Fibroblast of gingiva (primary cell): Measurements from ENCODE around the gene EPHA3.

Experiments
- DNase-seq: peaks from one replicate; pipeline ENCODE4 v3.0.0-alpha.2; 2011; ENCODE audit warnings: low read depth

Gene EPHA3

DNA sequence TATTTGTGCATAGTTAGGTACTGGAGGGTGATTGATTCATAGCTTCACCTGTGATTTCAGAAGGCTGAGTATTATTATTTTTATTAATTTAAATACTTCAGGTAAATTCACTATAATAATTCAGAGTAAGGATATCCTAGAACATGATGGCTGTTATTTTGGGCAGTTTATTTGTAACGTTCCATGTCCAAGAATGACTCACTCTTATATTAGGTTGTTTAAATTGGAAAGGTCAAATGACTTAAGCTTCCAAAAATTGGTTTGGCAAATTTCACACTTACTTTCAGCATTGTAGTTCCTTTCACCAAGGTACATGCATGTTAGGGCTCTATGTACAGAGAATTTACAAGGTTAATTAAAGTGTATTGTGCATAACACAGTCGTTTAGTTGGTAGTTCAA is 120.2 kb downstream of the EPHA3 start:
- DNase-seq, result peak; percentile 27

DNA sequence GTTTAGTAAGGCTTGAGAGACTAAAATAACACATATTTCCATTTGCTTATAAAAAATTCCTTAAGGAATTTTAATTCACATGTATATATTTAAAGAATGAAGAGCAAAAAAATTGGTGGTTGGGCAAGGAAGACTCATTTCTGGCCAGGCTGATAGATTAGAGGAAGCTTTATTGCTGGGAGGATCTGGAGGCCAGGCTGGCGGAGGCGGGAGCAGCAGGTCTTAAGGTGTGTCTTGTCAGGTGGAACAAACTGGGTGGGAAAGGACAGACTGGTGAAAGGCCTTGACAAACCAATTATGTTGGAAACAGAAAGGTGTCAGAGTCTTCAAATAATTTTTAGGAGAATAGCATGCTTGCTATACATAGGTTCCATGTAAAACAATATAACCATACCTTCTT is 124.7 kb downstream of the EPHA3 start:
- no peak for DNase-seq

DNA sequence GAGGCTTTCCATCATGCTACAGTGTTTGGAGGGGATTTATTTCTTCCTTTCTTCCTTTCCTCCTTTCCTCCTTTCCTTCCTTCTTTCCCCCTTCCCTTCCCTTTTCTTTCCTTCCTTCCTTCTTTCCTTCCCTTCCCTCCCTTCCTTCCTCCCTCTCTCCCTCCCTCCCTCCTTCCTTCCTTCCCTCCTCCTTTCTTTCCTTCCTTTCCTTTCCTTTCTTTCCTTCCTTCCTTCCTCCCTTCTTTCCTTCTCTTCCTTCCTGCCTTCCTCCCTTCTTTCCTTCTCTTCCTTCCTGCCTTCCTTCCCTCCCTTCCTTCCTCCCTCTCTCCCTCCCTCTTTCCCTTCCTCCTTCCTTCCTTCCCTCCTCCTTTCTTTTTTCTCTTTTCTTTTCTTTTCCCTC is 127.2 kb downstream of the EPHA3 start:
- no peak for DNase-seq

DNA sequence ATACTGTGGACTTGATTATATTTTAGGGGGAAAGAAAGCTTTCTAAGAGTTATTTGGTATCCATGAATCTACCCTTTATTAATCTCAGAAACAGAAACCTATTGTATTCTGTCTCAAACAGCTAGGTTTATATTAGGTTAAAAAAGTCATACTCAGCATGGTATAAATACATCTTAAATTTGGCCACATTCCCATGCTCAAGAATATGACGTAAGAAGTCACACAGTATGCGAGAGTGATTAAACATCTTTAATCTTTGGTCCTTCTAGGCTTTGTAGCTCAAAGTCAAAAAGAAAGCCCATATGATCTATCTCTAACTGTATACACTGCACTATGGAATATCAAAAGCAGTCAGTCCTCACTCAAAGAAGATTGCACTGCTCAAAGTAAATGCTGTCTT is 131.4 kb downstream of the EPHA3 start:
- no peak for DNase-seq

DNA sequence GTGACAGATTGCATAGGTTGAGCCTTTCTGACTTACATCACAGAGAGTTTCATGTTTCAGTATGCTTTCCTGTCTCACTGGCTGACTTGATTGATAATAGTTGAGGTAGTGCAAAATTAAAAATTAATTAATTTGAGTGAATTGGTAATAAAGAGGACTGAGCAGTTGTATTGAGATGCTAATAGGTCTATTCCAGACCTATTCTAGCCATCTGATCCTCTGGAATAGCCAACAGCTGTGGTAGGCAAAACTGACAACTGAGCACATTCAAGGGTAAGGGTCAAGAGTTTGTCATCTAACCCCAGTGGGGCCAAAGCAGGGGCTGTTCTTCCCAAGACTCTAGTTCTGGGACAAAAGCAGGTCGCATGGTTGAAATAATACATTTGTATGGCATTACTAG is 132.4 kb downstream of the EPHA3 start:
- no peak for DNase-seq

DNA sequence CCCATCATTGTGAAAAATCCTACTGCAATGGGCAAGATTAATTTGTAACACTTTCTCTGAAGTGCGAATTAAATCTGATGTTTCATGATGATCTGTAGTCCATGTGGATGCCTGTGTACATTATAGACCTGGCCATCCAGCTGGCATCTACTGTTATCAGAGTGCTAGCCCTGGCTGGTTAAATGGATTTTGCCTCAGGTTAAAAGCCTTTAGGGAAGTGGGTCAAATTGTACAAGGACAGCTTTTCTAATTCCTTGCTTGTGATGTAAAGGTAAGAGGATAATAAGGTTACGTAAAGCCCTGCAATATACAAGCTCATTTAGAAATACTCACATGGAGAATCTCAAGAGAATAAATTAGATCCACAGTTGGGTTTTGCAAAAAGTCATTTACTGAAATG is 138.2 kb downstream of the EPHA3 start:
- no peak for DNase-seq

DNA sequence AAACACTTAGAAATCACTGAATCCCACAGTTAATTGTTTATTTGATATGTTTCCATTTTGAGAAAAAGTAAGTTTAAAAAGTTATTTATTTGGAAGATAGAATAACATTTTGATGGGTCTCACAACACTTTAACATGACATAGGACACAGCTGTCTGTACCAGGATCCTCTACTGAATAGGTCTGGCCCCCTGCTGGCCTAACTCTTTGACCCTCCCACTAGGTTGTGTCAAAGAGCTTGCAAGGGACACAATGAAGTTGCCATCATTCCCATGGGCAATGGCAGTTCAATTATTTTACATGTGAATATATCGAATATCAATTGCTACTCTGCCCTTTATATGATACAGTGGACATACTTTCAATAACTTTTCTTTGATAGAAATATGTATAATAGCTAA is 138.9 kb downstream of the EPHA3 start:
- no peak for DNase-seq

DNA sequence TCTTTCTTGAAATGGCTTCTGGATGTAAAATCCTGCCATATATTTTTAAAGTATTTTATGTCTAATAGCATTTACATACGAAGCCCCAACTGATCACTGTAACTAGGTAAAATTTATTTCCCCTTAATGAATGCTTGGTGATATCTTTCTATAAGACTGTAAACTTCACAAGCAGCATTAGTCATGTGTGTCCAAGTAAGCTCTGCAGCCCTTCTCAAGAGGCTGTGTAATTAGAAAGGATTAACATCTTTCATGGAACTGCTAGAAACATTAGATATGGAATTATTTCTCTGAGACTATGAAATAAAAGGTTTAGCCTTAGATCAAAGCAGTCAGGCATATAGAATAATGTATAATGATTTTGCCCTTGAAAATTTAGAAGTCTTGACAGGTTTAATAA is 143.3 kb downstream of the EPHA3 start:
- DNase-seq, result no peak

DNA sequence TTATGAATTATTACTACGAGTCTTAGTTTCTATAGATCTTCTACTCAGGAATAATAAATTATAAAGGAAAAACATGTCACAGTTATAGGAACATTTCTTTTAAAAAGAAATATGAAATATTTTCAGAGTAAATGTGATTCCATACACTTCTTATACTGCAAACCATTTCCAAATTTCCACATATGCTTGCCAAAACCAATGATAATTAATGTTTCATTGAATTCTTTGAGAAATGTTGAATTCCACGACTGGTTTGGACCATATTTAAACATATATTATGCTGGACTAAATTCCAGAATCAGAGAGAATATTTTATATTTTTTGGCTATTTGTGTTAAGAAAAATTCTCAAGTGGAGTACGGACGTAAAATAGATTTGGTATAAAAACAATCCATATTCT is 144.6 kb downstream of the EPHA3 start:
- DNase-seq, result no peak

DNA sequence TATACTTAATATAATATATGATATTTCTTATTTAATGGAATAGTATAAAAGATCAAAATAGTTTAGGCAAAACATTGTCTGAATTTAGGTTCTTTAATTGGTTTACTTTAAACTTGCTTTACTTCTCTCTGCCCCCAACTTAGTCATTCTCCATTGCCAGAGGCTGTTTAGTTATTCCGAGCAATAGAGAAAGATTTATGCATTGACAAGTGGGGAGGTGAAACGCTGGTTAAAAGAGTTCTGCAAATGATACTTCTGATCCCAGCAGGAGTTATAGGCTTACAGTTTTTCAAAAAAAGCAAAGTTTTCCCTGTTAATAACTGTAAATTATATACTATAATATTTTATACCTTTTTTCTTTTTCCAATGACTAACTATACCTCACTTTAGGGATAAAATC is 145.4 kb downstream of the EPHA3 start:
- DNase-seq, result no peak

DNA sequence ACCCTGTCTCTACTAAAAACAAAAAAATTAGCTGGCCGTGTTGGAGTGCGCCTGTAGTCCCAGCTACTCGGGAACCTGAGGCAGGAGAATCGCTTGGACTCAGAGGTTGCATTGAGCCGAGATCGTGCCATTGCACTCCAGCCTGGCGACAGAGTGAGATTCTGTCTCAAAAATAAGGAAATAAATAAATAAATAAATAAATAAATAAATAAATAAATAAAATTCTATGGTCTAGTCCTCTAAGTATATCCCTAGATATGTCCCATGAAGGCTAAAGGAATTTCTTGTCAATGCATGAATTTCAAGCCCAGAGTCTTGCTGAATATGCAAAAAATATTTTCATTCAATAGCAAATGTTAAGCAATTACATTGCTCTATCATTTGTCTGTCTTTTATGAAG is 149.0 kb downstream of the EPHA3 start:
- no peak for DNase-seq

DNA sequence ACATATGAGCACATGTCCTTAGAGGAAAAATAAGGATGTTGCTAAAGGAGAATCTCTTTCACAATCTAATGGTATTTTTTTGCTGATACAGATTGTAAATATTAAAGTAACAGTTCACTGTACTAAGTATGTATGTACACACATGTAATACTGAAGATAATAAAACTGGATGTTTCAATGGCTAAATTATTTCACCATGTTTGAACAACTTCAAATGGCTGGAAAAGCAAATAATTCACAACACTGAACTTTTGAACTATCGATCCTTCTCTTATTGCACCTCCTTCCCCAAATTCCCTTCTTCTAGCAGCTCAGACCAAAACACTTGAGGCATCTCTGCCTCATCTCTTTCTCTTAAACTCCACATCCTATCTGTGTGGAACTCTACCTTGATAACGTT is 149.5 kb downstream of the EPHA3 start:
- no peak for DNase-seq

DNA sequence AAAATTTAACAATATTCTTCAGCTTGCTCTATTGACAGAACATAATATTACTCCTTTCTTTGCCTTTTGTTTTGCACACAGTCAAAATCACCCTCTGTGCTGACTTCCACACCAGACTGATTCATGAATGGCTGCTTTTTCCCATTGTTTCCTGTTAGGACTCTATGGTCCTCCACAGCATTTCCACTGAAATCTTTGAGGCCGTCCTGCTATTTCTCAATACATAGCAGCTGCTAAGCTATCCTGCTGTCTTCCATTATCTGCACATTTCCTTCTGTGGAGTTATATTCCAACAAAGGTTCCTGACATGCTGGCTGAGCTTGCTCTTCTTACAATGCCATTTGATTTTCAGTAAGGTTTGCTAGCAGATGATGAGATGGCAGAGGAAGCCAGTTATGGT is 153.3 kb downstream of the EPHA3 start:
- no peak for DNase-seq

DNA sequence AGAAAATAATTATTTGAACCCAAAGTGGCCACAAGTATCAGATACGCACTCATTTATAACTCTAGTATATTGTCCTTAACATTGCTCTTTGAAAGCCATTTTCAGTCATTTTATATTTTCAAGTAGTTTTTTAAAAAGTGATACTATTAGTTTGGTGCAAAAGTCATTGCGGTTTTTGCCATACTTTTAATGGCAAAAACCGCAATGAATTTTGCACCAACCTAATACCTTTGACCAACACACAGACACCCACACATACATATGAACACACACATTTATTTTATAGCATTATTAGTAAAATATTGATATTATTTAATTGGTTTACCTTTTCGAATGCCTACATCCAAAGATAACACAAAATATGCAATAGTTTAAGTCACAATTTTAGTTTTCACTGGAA is 154.3 kb downstream of the EPHA3 start:
- DNase-seq, result no peak

DNA sequence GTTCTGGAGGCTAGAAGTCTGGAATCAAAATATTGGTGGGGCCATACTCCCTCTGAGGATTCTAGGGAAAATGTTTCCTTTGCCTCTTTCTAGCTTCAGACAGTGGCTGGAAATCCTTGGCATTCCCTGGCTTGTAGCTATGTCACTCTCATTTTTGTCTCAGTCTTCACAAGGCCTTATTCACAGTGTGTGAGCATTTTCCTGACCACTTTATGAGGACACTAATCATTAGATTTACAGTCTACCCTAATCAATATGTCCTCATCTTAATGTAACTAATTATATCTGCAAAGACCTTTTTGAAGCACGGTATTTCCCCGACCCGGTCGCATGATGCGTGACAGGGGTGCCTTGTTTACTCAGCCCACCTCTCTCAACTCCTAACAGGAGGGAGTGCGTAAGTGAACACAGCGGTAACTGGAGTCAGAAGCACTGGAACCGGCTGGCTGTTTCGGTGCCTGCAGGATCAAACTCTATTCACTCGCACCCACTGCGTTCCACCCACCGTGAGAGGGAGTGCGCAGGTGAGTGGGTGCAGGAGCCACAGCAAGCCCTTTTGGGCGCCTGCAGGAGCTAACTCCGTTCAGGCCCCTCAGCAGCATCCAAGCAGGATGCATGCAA is 155.0 kb downstream of the EPHA3 start:
- no peak for DNase-seq

DNA sequence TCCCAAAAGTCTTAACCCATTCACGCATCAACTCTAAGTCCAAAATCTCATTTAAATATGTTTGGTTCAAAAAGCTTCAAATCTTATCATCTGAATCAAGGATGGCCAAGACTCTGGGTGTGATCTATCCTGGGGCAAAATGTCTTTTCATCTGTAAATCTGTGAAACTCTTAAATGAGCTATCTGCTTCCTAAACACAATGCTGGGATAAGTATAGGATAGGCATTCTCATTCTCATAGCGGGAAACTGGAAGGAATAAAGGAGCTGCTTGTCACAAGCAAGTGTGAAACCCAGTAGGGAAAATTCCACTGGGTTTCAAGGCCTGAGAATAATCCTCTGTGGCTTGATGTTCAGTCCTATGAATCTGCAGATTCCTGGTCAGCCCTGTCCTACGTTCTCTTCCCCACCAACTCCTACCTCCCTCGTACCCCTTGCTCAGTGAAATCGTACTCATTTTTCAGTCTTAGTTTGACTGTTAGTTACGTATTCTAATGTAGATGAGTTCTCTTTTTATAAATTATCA is 156.7 kb downstream of the EPHA3 start:
- DNase-seq, result no peak

DNA sequence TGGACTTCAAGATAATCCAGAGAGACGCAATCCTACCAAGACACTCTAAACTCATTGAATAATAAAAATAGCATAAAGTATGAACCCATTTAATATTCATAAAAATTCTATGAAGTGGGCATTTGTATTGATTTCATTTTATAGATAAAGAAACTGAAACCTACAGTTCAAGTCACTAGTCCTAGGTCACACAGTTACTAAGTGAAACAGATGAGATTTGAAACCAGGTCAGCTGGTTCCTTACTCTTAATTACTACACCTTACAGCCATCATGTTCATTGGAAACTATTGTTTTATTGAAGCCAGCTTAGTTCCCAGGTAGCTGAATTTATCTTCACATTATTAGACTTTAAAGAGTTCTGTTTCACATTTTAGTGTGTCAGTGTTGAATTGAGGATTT is 158.7 kb downstream of the EPHA3 start:
- DNase-seq, result no peak

DNA sequence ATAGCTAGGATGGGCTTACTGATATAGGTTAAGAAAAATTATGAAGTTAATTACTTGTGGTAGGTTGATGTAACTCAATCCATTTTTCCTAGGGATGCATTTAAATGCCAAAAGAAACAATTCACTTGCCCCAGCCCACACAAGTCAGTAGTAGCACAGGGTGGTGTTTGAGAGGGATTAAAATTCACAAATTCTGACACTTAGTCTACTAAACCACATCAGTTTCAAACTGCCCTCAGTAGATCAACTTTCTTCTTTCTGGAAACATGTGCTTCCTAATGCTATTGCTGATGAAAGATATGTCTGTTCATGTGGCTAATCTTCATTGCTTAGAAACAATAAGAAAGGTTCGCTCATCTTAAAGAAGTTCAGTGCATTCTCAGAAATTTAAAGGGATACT is 160.6 kb downstream of the EPHA3 start:
- no peak for DNase-seq

DNA sequence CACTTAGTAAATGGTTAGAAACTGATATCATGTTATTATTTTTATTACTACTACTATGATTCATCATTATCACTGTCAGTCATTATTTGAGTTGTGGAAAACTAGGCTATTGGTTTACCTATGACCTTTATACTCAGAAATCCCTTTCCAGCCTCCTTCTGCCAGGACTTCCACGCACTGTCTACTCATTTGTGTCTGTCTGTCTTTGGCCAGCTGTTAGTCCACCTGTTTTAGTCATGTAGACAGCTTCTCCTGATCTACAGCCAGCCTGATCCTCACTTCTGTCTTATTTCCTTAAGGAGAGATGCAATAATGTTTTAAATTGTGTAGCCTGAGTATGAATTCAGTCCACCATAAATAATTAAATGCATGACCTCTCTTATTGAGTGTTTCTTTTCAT is 162.8 kb downstream of the EPHA3 start:
- no peak for DNase-seq

DNA sequence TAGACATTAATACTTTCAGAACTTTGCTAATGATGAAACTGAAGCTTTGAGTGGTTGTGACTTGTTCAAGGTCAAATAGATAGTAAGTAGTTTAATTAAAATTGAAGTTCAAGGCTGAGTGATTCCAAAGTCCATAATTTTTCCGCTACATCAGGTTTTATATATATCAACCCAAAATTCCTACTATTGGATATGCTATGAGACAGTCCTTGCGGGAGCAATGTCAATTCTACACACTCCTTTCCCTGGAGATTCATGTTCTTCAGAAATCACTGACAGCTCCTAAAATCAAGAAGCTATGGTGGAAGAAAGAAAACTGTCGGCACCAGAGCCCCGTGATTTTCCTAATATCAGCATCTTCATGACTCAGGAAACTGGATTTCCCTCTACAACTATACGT is 167.6 kb downstream of the EPHA3 start:
- no peak for DNase-seq

DNA sequence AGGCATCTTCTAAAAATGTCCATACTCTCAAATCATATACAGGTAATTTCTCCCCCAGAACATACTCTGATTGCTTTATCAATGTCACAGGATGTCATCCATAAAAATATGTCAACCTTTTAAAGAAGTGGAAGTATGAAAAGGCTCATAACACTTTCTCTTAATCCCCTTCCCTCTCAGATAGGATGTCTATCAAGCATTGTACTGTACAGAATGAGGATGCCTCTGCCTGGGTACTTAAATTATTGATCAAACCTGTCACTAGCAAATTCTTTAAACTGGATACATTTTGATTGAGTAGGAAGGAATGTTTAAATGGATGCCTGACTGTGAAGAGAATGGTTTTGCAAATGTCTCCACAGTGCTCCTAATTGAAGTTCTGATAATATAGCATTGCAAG is 168.7 kb downstream of the EPHA3 start:
- no peak for DNase-seq

DNA sequence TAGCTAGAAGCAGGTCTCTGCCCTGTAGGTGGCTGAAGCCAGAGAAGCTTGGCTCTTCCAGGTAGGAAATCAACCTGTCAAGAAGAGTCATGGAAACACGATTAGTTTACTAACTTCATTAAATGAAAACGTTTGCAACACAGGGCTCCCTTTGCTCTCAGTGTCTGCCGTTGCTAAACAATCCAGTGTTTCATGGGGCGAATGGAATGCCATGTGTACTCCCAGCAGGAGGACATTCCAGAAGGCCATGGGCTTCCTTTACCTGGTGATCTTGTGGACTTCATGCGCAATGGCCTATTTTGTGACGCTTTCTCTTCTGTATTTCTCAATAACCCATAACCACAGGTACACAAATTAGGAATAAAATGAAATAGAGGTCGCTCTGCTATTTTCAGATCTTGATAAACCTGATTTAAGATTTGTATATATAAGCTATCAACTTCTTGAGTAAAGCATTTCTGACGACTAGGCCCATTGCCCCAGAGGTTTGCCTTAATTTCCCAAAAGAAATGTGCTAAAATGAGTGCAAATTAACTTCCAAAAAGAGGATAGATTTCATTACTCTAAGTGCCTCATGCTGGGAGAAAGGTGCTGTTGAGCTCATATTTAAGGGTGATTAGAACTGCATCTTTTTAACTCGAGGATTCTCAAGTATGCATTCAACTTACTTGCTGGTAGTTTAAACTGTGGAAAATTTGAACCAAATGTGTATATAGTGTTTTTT is 171.0 kb downstream of the EPHA3 start:
- DNase-seq, result no peak

DNA sequence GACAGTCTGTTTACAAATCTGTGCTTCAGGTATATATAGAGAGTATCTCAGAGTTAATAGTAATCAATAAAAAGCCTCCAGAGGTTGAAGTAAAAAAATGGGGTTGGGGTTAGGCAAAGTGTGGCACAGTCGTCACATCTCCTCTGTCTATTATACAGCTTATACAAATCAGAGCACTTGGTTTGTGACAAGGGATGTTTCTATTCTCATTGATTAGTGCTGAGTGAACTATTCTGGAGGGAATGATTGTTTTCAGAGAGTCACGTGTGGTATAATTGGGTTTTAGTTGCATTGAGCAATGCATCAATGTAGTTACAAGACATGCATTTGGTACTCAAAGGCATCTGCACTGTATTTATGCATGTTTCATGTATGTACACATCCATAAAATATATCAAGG is 172.9 kb downstream of the EPHA3 start:
- DNase-seq, result no peak

DNA sequence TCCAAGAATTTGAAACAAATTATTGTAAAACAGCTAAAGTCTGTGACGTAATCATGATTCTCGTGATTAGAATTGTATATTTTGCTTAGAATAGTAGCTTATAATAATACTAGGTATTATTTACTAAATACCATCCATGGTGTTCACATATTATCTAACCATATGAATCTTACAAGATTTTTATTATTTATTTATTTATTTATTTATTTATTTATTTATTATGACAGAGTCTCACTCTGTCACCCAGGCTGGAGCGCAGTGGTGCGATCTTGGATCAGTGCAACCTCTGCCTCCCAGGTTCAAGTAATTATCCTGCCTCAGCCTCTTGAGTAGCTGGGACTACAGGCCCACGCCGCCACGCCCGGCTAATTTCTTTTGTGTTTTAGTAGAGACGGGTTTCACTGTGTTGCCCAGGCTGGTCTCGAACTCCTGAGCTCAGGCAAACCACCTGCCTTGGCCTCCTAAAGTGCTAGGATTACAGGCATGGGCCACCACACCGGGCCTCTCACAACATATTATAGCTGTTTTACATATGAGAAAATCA is 173.5 kb downstream of the EPHA3 start:
- no peak for DNase-seq
